IPS DF 19.7 (cell line): ENCODE data around the gene EBNA1BP2.
"Not testable (repeated sequence)": the region's sequence is repeated elsewhere in the genome, so short reads cannot be mapped to it uniquely, and the experiment has no call there.

Experiments
- DNase-seq: peaks from one replicate; pipeline ENCODE4 v3.0.0-alpha.2; 2013; ENCODE audit warnings: low read depth, low spot score

EBNA1BP2 gene

DNA sequence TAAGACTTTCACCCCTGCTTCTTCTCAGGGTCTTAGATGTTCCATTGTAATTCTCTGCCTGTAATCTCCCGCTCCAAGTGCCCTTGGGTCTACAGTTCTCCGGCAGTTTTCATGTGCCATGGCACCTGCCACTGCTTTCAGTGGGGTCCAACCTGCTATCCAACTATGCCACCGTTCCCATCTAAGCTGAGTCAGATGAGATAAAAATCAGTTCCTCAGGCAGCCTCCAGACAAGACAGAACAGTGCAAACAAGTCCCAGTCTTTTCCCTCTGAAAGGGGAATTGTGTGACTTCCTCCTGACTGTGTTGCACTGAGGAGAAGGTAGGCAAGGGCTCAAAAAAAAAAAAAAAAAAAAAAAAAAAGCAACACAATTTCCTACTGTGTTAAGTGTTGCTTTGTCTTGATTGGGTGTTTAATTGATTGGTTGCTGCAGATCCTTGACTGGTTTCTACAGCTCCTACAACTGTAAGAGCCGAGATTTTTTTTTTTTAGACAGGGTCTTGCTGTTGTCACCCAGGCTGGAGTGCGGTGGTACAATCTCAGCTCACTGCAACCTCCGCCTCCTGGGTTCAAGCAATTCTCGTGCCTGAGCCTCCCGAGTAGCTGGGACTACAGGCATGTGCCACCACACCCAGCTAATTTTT lies 50.7 kb downstream of the EBNA1BP2 start:
- DNase-seq = no peak

DNA sequence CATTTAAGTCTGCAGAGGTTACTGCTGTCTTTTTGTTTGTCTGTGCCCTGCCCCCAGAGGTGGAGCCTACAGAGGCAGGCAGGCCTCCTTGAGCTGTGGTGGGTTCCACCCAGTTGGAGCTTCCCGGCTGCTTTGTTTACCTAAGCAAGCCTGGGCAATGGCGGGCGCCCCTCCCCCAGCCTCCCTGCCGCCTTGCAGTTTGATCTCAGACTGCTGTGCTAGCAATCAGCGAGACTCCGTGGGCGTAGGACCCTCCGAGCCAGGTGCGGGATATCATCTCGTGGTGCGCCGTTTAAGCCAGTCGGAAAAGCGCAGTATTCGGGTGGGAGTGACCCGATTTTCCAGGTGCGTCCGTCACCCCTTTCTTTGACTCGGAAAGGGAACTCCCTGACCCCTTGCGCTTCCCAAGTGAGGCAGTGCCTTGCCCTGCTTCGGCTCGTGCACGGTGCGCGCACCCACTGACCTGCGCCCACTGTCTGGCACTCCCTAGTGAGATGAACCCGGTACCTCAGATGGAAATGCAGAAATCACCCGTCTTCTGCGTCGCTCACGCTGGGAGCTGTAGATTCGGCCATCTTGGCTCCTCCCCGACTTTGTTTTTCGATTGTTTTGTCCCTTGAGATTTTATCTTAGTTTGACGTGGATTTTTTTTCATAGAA lies 52.0 kb downstream of the EBNA1BP2 start:
- DNase-seq = not testable (repeated sequence)
